ENCODE results near the gene FOXA1. TPM values are rescaled to one million over a fixed set of nuclear protein-coding genes. Genes with fewer than 3 reads are reported as not detected.

Gene FOXA1
- total RNA-seq, 3 donors from 2014 or later (not counting 1 experiment from before 2014, with no cell fraction given), result not detected

DNA sequence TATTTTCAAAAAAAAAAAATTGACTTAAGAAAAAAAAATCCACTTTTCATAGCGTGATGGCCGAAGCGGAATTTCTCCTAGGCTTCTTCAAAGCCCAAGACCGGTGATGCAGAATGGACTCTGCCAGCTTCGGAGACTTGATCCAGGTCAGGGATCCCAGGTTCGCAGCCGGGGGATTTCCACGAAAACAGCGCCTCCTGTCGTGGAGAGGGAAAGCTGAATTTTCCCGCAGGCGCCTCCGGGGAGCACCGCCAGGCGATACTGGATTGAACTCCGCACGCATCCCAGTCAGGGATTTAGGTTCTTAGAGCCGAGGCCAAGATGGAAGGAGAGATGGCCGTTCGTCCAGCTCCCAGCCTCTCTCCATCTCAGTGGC, 2.5 kb upstream of the FOXA1 start:
- Histone ChIP-seq H3K9me3 (ENCODE audit: control insufficient read depth, insufficient read depth, low read length) (peaks cover 18% of the 10 kb centered on the region), H3K4me1 (ENCODE audit: control insufficient read depth, insufficient read depth, low read length) (peaks cover 22% of the 10 kb centered on the region), H3K4me3 (ENCODE audit: low read length) (no peak overlapping the region), H3K27me3 (ENCODE audit: control insufficient read depth, insufficient read depth, low read length) (peaks cover 78% of the 10 kb centered on the region), H3K36me3 (ENCODE audit: control insufficient read depth, insufficient read depth, low read length) (no peaks in the 10 kb centered on the region), H3K27ac (ENCODE audit: low read length) (no peak overlapping the region)
- Mint-ChIP-seq H3K9me3 (peaks cover 0 to 2% of the 10 kb centered on the region in 2 donors), H3K27me3 (ENCODE audit: low read depth in 2 of 2) (peaks cover 52 to 60% of the 10 kb centered on the region in 2 donors), H3K4me1 (peaks cover 0 to 14% of the 10 kb centered on the region in 2 donors), H3K36me3 (peaks cover 12% of the 10 kb centered on the region), H3K4me3 (no peak overlapping the region), H3K27ac (no peak overlapping the region)
- WGBS (ENCODE audit: insufficient coverage), result 10% methylated on average over 20 of the region's 20 CpGs
- intact Hi-C loops (cut with micrococcal nuclease), result no loop called here
- TF ChIP-seq CTCF (IDR thresholded peaks at IDR 0.05), result no peak
- DNase-seq (no peak), ATAC-seq (no peak)

DNA sequence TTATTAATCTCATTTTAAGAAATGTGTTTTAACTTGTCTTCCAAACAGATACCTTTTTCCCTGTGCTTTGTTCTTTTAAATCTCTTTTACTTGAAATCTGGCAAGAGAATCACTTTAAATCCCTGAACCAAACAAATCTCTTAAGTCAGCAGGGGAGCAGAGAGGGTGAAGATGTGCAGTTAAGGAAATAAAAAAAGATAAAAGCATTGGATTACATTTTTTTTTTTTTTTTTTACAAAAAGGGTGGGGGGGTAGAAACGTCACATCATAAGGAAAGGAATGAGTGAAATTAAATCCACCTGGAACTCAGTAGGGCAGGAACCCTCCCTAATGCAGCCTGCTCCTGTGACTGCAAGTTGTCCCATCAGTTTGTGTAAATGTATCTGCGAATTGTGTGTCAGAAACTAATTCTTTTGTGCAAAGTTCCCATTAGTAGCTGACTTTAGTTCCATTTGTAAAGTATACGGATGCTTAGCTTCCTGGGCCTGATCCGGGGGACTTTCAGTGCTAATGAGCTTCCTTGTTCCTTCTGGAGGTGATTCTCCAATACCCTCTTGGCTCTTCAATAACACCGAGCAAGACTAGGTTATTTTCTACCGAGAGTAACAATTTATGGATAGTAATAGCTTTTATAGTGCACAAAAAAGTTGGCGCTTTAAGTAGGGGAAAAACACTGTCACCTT, 1.9 kb upstream of the FOXA1 start:
- Mint-ChIP-seq H3K27me3 (ENCODE audit: low read depth in 2 of 2) (peaks cover 55 to 64% of the 10 kb centered on the region in 2 donors), H3K27ac (no peak overlapping the region), H3K36me3 (peaks cover 12% of the 10 kb centered on the region), H3K4me3 (peak overlapping the region; percentile 7), H3K9me3 (peaks cover 0 to 2% of the 10 kb centered on the region in 2 donors), H3K4me1 (peaks cover 0 to 14% of the 10 kb centered on the region in 2 donors)
- intact Hi-C loops (cut with micrococcal nuclease), result no loop called here
- H3K9me3 ChIP-seq (ENCODE audit: control insufficient read depth, insufficient read depth, low read length), result peaks cover 20% of the 10 kb centered on the region
- WGBS (ENCODE audit: insufficient coverage), result 26% methylated on average over 4 of the region's 7 CpGs
- no peak overlapping the region for H3K4me3 ChIP-seq (ENCODE audit: low read length)
- ATAC-seq (no peak), DNase-seq (no peak)
- H3K4me1 ChIP-seq (ENCODE audit: control insufficient read depth, insufficient read depth, low read length), result peaks cover 22% of the 10 kb centered on the region
- H3K36me3 ChIP-seq (ENCODE audit: control insufficient read depth, insufficient read depth, low read length), result no peaks in the 10 kb centered on the region
- peaks cover 75% of the 10 kb centered on the region for H3K27me3 ChIP-seq (ENCODE audit: control insufficient read depth, insufficient read depth, low read length)
- no peak for TF ChIP-seq CTCF (IDR thresholded peaks at IDR 0.05)
- H3K27ac ChIP-seq (ENCODE audit: low read length), result no peak overlapping the region

- Histone ChIP-seq H3K27ac (ENCODE audit: low read length) (no peak overlapping the region), H3K9me3 (ENCODE audit: control insufficient read depth, insufficient read depth, low read length) (peaks cover 23% of the 10 kb centered on the region), H3K27me3 (ENCODE audit: control insufficient read depth, insufficient read depth, low read length) (peaks cover 76% of the 10 kb centered on the region), H3K36me3 (ENCODE audit: control insufficient read depth, insufficient read depth, low read length) (no peaks in the 10 kb centered on the region), H3K4me3 (ENCODE audit: low read length) (no peak overlapping the region), H3K4me1 (ENCODE audit: control insufficient read depth, insufficient read depth, low read length) (peaks cover 22% of the 10 kb centered on the region)
- WGBS (ENCODE audit: insufficient coverage), result 4% methylated on average over 45 of the region's 46 CpGs
- intact Hi-C loops (cut with micrococcal nuclease), result no loop called here
- no peak overlapping the region for H3K27ac Mint-ChIP-seq
- no peak for TF ChIP-seq CTCF (IDR thresholded peaks at IDR 0.05)
- H3K4me1 Mint-ChIP-seq, result peaks cover 0 to 14% of the 10 kb centered on the region in 2 donors
- H3K27me3 Mint-ChIP-seq (ENCODE audit: low read depth in 2 of 2), result peaks cover 57 to 64% of the 10 kb centered on the region in 2 donors
- peak overlapping the region; percentile 53 for H3K4me3 Mint-ChIP-seq
- ATAC-seq, result peak in 2 of 3 donors; percentile 47 to 62
- peaks cover 0 to under 1% of the 10 kb centered on the region in 2 donors for H3K9me3 Mint-ChIP-seq
- peaks cover 16% of the 10 kb centered on the region for H3K36me3 Mint-ChIP-seq
- peak in 1 of 2 donors; percentile 28 for DNase-seq
These were observed 966 bp upstream of the FOXA1 start for GRCh38 chr14:37595809-37596621.
